Activated CD8-positive, alpha-beta memory T cell treated with anti-CD3 and anti-CD28 coated beads for 4 hours (primary cell): ENCODE measurements around the gene PRRT1B.
A peak's percentile ranks its signal among the peaks of the same experiment; 100 is the strongest.
"Not testable (repeated sequence)": the region's sequence is repeated elsewhere in the genome, so short reads cannot be mapped to it uniquely, and the experiment has no call there.

Experiments
- DNase-seq, 2 donors: peaks; one replicate each; pipeline ENCODE4 v3.0.0-alpha.2; 2020; ENCODE audit warnings: low read depth in 2 of 2

Gene PRRT1B

GRCh38 chr9:131522257-131523085 is 22.9 kb upstream of the PRRT1B start:
- DNase-seq: no peak

DNA sequence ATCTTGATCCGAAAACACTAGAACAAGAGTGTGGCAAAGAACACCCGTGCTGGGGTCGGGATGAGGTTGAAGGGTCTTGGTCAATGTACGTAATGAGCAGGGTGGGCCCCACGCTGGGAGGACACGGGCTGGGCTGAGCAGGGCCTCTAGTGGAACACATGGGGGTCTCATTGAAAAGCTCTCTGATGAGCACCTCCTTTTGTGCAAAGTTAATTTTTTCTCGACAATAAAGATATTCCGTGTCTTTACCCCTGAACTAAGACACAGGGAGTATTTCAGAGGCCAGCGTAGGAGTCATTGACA is 22.3 kb upstream of the PRRT1B start:
- DNase-seq: no peak

DNA sequence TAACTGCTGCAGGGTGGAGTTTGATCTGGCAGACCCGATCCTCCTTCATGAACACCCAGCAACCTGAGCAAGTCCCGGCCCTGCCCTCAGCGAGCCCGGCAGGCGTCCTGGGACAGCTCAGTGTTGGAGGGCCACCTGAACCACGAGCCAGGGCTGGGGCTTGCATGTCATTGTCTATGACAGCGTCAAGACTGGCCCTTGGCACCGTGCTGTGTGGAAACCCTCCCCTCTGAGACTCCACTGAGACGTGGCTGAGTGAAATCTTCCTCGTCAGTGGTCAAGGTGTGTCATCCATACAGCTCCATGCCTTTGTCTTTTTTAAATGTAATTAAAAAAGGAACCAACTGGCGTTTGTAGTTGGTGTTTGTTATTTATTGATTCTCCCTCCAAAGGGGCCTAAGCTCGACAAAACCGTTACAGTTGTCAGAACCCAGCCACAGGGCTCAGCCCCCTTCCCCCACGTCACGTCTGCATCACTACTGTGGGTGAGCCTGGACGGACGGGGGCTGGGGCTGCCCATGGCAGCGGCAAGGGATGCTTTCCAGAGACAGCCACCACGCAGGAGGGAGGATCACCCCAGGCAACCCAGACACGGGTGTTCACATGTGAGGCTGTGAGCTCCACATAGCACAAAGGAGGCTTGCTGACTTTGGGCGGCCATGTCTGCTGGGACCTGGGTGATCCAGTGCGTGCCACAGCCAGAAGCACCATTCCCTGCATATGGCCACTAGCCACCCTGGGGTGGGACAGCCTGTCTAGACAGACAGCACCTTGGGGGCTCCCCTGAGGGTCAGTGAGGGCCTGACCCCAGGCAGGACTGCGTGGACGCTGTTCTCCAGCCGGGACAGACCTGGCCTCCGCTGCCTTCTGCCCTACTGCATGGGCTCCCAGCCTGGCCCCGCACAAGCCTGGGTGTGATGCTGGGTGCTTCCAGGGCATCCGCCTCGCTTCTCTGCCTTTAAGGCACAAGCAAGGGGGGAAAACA is 21.6 kb upstream of the PRRT1B start:
- DNase-seq: no peak

DNA sequence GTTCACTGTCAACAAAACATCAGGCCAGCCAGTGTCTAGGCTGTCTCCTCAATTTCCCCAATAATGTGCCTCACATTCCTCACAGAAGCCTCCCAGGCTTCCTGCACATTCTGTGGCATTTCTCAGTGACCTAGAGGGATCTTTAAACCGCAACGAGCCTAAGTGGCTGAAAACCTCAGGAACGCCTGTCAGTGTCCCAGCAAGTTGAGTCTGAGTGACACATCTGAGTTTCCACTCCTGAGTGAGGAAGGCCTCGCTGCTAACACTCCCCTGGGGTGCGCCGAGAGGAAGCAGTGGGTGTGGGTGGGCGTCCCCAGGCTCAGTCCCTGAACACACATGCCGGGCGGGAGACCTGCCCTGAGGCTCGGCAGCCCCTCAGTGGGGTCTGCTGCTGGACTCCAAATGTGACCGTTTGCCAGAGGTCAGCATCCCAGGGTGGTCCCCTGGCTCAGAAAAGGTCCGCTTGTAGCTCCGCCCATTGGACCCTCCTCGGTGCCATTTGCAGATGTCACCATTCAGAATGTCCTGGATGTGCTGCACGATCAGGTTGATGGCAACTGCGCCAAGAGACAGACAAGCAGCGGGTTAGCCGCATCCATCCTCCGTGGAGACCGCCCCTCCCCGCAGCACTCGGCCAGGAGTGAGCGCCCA is 20.5 kb upstream of the PRRT1B start:
- DNase-seq: no peak

- DNase-seq: no peak
Measured at GRCh38 chr9:131525643-131526565, 19.4 kb upstream of the PRRT1B start.

DNA sequence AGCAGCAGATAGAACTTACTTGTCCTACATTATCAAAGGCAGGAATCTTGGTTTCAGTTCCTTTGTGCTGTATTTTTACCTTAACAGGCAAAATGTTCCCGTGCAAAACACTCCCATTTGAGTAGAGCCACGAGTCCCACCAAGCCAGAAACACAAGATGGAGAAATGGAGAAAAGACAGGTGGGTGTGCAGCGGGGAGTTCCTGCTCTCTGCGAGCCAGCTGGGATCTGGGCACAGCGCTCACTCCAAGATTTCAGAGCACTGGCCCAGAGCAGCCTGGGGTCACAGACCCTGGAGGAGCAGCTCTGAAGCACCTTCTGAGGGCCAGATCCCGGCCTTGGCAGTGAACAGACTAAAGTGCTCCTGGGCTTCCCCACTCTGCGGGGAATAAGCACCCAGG is 17.1 kb upstream of the PRRT1B start:
- DNase-seq: no peak

- no peak for DNase-seq
Measured at GRCh38 chr9:131528886-131529505, 16.3 kb upstream of the PRRT1B start.

DNA sequence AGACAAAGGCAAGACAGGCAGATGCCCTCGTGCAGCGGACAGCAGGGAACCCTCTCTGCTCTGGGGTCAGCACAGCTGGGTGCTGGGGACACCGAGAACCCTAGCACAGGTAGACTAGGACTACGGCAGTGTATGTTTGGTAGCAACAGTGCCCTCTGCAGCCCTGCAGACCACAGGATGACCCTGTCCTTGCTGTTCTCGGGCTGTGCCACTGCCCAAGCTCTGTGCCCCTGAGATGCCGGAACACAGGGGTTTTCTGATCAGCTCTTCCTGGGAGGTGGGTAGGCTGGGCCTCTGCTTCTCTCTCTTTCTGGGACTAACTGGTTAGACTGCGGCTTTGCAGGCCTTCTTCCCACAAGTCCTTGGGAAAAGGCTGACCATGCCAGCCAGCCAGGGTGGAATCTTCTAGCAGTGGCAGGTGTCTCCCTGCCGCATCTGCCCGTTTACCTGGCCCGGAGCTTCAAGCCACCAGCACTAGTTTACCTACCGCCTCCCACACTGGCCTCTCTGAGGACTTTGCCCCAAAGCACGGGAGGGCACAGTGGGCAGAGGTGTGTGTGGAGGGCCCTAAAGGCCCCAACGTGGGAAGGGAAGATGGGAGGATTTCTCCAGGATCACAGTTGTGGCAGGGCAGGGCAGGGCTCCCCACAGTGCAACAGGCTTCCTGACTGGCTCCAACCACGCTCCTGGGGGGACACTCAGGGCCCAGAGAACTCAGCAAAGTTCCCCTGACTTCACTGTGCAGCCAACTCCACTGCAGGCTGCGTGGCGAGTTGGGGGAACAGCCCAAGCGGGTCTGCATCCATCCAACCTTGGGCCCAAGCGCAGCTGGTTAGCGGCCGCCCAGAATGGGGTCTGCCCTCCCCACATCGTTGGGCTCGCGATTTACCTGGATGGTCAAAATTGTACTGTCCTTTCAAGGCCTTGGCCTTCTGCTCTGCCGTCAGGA is 15.5 kb upstream of the PRRT1B start:
- no peak for DNase-seq

GRCh38 chr9:131530546-131530919 is 14.8 kb upstream of the PRRT1B start:
- no peak for DNase-seq

GRCh38 chr9:131530920-131531832 is 14.1 kb upstream of the PRRT1B start, which contains the start of gene UCK1:
UCK1 (minus strand) TSS chr9:131531263; CDS start chr9:131531174, 89 bp downstream.
- DNase-seq: peak; percentile 45 to 51

DNA sequence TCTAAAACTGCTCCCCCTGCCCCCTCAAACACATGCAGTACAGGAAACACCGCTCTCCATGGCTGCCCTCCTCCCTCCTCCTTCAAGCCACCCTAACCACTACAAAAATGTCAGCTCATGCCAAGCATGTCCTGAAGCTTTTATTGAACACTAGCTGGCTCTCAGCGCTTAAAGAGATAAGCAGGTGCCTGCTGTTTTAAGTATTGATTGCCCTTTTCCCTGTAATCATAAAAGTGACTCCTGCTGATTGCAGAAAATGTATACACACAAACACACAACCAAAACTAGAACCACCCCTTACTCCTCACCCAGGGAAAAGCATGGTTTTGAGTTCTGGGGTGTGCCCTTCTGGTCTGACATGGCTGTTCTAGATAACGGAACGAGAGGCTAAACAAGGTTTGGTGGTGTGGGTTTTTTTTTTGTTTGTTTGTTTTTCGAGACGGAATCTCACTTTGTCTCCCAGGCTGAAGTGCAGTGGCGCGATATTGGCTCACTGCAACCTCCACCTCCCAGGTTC is 10.5 kb upstream of the PRRT1B start:
- DNase-seq: no peak

GRCh38 chr9:131537946-131538345 is 7.4 kb upstream of the PRRT1B start:
- DNase-seq: no peak

DNA sequence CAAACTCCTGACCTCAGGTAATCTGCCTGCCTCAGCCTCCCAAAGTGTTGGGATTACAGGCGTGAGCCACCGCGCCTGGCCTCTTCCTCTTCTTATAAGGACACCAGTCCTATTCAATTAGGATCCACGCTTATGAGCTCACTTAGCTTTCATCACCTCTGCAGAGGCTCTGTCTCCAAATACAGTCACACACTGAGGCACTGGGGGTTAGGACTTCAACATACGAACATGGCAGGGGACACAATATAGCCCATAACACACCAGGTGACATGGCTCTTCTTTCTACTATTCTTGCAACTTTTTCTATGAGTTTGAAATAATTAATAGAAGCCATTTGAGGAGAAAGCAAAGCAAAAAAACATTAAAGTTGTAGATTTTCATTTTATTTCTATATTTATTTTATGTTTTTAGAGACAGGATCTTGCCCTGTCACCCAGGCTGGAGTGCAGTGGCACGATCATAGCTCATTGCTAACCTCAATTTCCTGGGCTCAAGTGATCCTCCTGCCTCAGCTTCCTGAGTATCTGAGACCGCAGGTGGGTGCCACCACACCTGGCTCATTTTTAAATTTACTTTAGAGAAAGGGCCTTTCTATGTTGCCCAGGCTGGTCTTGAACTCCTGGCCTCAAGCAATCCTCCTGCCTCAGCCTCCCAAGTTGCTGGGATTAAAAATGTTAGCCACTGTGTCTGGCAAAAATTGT is 6.0 kb upstream of the PRRT1B start:
- DNase-seq: no peak

GRCh38 chr9:131543141-131543540 is 2.2 kb upstream of the PRRT1B start:
- no peak for DNase-seq

DNA sequence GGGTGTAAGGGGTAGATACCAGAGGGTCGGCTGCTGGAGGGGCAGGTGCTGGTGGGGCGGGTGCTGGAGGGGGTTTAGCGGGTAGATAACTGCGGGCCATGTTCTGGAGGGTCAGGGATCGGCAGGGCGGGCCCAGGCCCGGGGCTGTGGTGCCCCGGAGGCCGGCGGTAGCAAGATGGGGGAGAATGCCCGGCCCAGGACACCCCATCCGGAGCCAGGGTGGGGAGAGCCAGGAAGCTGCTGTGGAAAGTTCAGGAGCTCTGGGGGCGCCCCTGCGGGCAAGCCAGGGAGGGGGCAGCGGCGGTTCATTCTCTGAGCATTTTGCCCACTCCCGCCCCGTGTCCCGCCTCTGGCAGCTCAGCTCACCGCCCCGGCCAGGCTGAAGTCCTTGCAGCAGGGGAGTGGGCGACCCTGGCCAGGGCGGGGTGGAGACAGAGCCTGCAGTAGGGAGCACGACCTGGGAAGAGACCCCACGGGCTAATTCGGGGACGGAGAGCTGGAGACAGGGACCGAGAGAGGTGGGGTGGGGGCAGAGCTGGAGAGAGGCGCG is 538 bp downstream of the PRRT1B start:
- DNase-seq: no peak

DNA sequence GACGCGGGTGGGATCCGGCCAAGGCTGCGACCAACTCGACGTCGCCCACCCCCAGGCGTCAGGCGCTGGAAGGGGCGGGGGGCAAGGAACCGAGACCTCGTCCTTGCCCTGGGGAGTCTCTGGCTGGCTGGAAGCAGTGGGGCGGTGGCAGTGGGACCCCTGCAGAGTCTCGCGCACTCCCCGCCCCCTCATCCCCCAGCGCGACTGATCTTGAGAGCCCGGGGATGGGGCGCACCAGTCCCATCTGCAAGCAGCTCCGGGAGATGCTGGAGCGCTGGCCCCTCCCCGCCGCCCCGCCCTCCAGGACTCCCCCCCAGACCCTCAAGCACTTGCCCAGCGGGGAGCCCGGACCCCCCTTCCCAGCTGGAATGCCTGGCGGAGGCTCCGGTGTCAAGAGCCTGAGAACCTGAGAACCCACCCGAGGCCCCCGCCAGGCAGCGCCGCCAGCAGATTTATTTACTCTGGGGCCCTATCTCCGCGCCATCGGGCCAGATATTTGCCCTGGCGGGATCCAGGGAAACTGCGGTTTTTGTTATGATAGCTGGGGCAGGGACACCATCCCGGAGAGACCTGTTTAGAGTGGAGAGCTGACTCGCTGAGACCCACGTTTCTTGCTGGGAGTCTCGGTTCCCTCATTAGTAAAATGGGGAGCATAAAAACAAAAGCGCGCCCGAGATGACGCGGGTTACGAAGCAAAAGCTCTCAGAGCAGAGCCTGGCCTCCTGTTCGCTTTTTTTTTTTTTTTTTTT is 1.2 kb downstream of the PRRT1B start:
- DNase-seq: no peak

DNA sequence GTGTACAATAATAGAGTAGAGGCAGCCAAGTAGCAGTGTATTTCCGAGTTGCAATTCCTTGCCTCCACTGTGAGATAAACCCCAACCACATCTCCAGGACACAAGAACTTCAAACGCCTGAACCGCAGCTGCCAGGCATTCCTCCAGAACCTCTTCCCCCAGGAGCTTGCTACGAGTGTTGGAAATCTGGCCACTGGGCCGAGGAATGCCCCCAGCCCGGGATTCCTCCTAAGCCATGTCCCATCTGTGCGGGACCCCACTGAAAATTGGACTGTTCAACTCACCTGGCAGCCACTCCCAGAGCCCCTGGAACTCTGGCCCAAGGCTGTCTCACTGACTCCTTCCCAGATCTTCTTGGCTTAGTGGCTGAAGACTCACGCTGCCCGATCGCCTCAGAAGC is 3.9 kb downstream of the PRRT1B start:
- not testable (repeated sequence) for DNase-seq
